Caco-2 (cell line): ENCODE measurements around the gene TCTA. TPM values are rescaled to one million over a fixed set of nuclear protein-coding genes. Genes with fewer than 3 reads are reported as not detected.
"Not testable (repeated sequence)": the region's sequence is repeated elsewhere in the genome, so short reads cannot be mapped to it uniquely, and the experiment has no call there.

ENCODE experiments used
- BruUV-seq: library from RNA; stranded (reverse); fragments of 400-500 nt; replicated peaks from 2 replicates; lab custom pipeline; 2021; lab: Mats Ljungman, UMichigan
- CTCF ChIA-PET: fragments of 300-600 bp; sonication (Branson Sonifier 250); formaldehyde crosslinking; loops from one replicate; lab custom pipeline; 2022; ENCODE audit warnings: antibody characterized with exemption; lab: Charles Lee
- POLR2A ChIA-PET: fragments of 300-600 bp; sonication (Branson Sonifier 250); formaldehyde crosslinking; loops from one replicate; lab custom pipeline; 2022; ENCODE audit warnings: antibody characterized with exemption; lab: Charles Lee
- DNase-seq, 2 experiments: peaks; one replicate each; pipeline versions ENCODE4 v3.0.0 to v3.0.0-alpha.2; 2020 to 2022
- H3K27me3 ChIP-seq: replicated peaks from 2 replicates; pipeline ENCODE4 v1.6.0; 2011; ENCODE audit warnings: low read length; ENCODE audit not compliant: control insufficient read depth, insufficient read depth
- H3K36me3 ChIP-seq: 2 replicates; pipeline ENCODE4 v1.5.1; 2011; ENCODE audit warnings: low read length; ENCODE audit not compliant: control insufficient read depth, insufficient read depth
- H3K4me1 ChIP-seq: fragments of 250-450 bp; sonication (Bioruptor Pico); 2 replicates; pipeline ENCODE4 v1.5.1; 2020; ENCODE audit warnings: mild to moderate bottlenecking
- H3K4me3 ChIP-seq: 2 replicates; pipeline ENCODE4 v1.5.1; 2011; ENCODE audit warnings: low read depth, mild to moderate bottlenecking, control low read depth, low read length
- H3K9me3 ChIP-seq: fragments of 250-450 bp; sonication (Bioruptor Pico); 2 replicates; pipeline ENCODE4 v1.5.1; 2020; ENCODE audit warnings: mild to moderate bottlenecking, moderate library complexity
- H3K27ac Mint-ChIP-seq: one replicate; pipeline ENCODE4 v1.8.0; 2022; ENCODE audit warnings: mixed read lengths; ENCODE audit not compliant: unreplicated experiment
- H3K27me3 Mint-ChIP-seq: one replicate; pipeline ENCODE4 v1.8.0; 2022; ENCODE audit warnings: mixed read lengths; ENCODE audit not compliant: insufficient read depth, unreplicated experiment
- H3K36me3 Mint-ChIP-seq: one replicate; pipeline ENCODE4 v1.8.0; 2022; ENCODE audit warnings: mild to moderate bottlenecking, mixed read lengths; ENCODE audit not compliant: insufficient read depth, unreplicated experiment
- H3K4me1 Mint-ChIP-seq: one replicate; pipeline ENCODE4 v1.8.0; 2022; ENCODE audit warnings: low read depth, mixed read lengths; ENCODE audit not compliant: unreplicated experiment
- H3K4me3 Mint-ChIP-seq: one replicate; pipeline ENCODE4 v1.8.0; 2022; ENCODE audit warnings: mild to moderate bottlenecking, moderate library complexity, mixed read lengths; ENCODE audit not compliant: unreplicated experiment
- H3K9me3 Mint-ChIP-seq: one replicate; pipeline ENCODE4 v1.8.0; 2022; ENCODE audit warnings: mixed read lengths; ENCODE audit not compliant: unreplicated experiment
- CTCF ChIP-seq, 2 experiments: fragments of 200-600 bp in 1 of 2; IDR thresholded peaks; 1 replicate in 1 of 2; 2 replicates in 1 of 2; pipeline versions ENCODE4 v1.5.1 to v1.8.0; 2011 to 2022; ENCODE audit warnings: antibody characterized with exemption in 1 of 2, control low read depth in 1 of 2, inconsistent platforms in 1 of 2, low read depth in 1 of 2, low read length in 1 of 2, mild to moderate bottlenecking in 1 of 2, moderate library complexity in 1 of 2; ENCODE audit not compliant: insufficient read depth in 1 of 2, severe bottlenecking in 1 of 2, unreplicated experiment in 1 of 2
- intact Hi-C: fragments of 100-400 bp; cut with micrococcal nuclease; formaldehyde crosslinking; loops from one replicate; pipeline ENCODE4 v1.10.0; 2022; ENCODE audit not compliant: unreplicated experiment
- total RNA-seq: library from RNA; stranded (reverse); gene quantifications from 2 replicates; pipeline ENCODE4 v1.2.3, GENCODE V29; 2022

The TCTA gene
- total RNA-seq, 1 experiment from 2014 or later = 15.5 TPM

DNA sequence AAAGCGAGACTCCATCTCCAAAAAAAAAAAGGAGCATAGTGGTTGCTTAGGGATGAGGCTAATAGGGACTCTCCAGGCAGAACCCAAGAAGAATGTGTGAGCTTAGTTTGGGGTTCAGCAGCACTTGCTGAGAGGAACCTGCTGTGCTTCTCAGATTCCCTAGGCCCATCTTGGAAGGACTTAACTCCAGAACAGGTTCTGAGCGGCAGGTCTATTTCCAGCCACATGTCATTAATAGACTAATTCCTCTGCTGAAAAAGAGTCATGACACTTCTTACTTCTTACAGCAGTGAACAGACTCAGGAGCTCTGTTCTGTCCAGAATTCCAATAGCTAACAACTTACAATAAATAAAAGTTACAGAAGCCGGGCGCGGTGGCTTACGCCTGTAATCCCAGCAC lies 22.9 kb upstream of the TCTA start:
- Histone ChIP-seq H3K4me3 (no peak overlapping the region), H3K9me3 (no peaks in the 10 kb centered on the region), H3K27me3 (no peaks in the 10 kb centered on the region), H3K4me1 (peaks cover 3% of the 10 kb centered on the region), H3K36me3 (no peaks in the 10 kb centered on the region)
- intact Hi-C loops = no loop called here
- H3K4me1 Mint-ChIP-seq = peaks cover 2% of the 10 kb centered on the region
- ChIA-PET POLR2A (interaction anchor here (0.8 kb wide), 1 partner anchor 24 kb away, joined by 4 read pairs; no protein-coding TSS in a partner anchor), CTCF (no interaction called here)
- no TSS peak for BruUV-seq
- no peak overlapping the region for H3K27ac Mint-ChIP-seq
- no peaks in the 10 kb centered on the region for H3K9me3 Mint-ChIP-seq
- no peaks in the 10 kb centered on the region for H3K27me3 Mint-ChIP-seq
- TF ChIP-seq CTCF (IDR thresholded peaks at IDR 0.05; ENCODE audit: insufficient read depth in 1 of 2, low read depth in 1 of 2, low read length in 1 of 2, severe bottlenecking in 1 of 2, unreplicated experiment in 1 of 2) = no peak
- no peak overlapping the region for H3K4me3 Mint-ChIP-seq
- DNase-seq = no peak
- peaks cover 30% of the 10 kb centered on the region for H3K36me3 Mint-ChIP-seq

DNA sequence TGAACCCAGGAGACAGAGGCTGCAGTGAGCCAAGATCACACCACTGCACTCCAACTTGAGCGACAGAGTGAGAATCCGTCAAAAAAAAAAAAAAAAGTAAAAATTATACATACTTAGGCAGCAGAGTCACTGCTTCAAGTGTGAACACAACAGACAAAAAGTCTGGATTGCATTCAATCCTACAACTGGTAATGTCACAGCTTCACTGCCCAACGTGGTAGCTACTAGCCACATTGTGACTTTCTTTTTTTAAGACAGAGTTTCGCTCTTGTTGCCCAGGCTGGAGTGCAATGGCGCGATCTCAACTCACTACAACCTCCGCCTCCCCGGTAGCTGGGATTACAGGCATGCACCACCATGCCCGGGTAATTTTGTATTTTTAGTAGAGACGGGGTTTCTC lies 20.9 kb upstream of the TCTA start:
- POLR2A ChIA-PET, H3K36me3 ChIP-seq, H3K4me1 Mint-ChIP-seq, H3K27me3 ChIP-seq, intact Hi-C loops, H3K9me3 Mint-ChIP-seq, DNase-seq, H3K9me3 ChIP-seq, CTCF ChIA-PET, H3K4me3 Mint-ChIP-seq, H3K27ac Mint-ChIP-seq, H3K4me3 ChIP-seq, BruUV-seq, H3K27me3 Mint-ChIP-seq: not testable (repeated sequence)
- H3K4me1 ChIP-seq = peaks cover 15% of the 10 kb centered on the region
- peaks cover 46% of the 10 kb centered on the region for H3K36me3 Mint-ChIP-seq

DNA sequence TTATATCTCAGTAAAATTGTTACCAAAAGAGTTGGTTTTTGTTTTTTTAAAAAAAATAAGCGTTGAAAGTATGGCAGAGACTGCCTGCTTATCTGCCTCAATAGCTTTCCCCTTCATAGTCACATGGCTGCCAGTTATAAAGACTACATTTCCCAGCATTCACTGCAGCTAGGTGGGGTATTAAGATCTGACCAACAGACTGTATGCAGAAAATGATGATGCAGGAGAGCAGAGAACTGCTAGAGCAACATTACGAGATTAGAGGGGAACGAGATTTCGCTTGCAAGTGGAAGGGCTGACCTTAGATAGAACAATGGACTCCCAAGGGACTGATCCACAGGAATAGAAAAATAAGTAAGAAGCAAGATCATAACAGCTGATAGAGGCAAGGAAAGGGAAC lies 14.8 kb upstream of the TCTA start:
- Histone ChIP-seq H3K4me3 (no peak overlapping the region), H3K9me3 (no peaks in the 10 kb centered on the region), H3K27me3 (no peaks in the 10 kb centered on the region), H3K4me1 (peaks cover 24% of the 10 kb centered on the region), H3K36me3 (peaks cover 1% of the 10 kb centered on the region)
- H3K4me3 Mint-ChIP-seq = peak overlapping the region; percentile 13
- no peaks in the 10 kb centered on the region for H3K27me3 Mint-ChIP-seq
- H3K4me1 Mint-ChIP-seq = peaks cover 23% of the 10 kb centered on the region
- no TSS peak for BruUV-seq
- DNase-seq = peak in 1 of 2 experiments; percentile 37
- ChIA-PET POLR2A (interaction anchor here (1.3 kb wide), 1 partner anchor 14 kb away, joined by 5 read pairs; the partner anchor contains the start of genes RHOA and TCTA), CTCF (no interaction called here)
- H3K9me3 Mint-ChIP-seq = no peaks in the 10 kb centered on the region
- TF ChIP-seq CTCF (IDR thresholded peaks at IDR 0.05; ENCODE audit: insufficient read depth in 1 of 2, low read depth in 1 of 2, low read length in 1 of 2, severe bottlenecking in 1 of 2, unreplicated experiment in 1 of 2) = no peak
- H3K27ac Mint-ChIP-seq = peak overlapping the region; percentile 4
- H3K36me3 Mint-ChIP-seq = peaks cover 73% of the 10 kb centered on the region
- intact Hi-C loops = no loop called here
